Smooth muscle cell (in vitro differentiated cells): ENCODE data around the gene THSD7A. TPM values are rescaled to one million over a fixed set of nuclear protein-coding genes. Genes with fewer than 3 reads are reported as not detected.

ENCODE experiments used
- DNase-seq: peaks from one replicate; lab custom pipeline; 2025; ENCODE audit not compliant: unreplicated experiment; lab: John Stamatoyannopoulos, UW
- H2AFZ ChIP-seq: fragments of 200-600 bp; sonication (generic); 2 replicates; pipeline ENCODE4 v1.6.0; 2016; ENCODE audit warnings: antibody characterized with exemption, low read depth, mild to moderate bottlenecking
- H3F3A ChIP-seq: fragments of 200-600 bp; sonication (generic); 2 replicates; pipeline ENCODE4 v1.6.0; 2017; ENCODE audit warnings: antibody characterized with exemption, low read depth
- H3K27ac ChIP-seq: fragments of 200-600 bp; sonication (generic); 2 replicates; pipeline ENCODE4 v1.5.1; 2016; ENCODE audit warnings: low read depth, mild to moderate bottlenecking
- H3K27me3 ChIP-seq: fragments of 200-600 bp; sonication (generic); 2 replicates; pipeline ENCODE4 v1.6.1; 2016; ENCODE audit warnings: low read depth, mild to moderate bottlenecking
- H3K36me3 ChIP-seq: fragments of 200-600 bp; sonication (generic); 2 replicates; pipeline ENCODE4 v1.5.1; 2016; ENCODE audit warnings: low read depth
- H3K4me1 ChIP-seq: fragments of 200-600 bp; sonication (generic); 2 replicates; pipeline ENCODE4 v1.5.1; 2016; ENCODE audit warnings: low read depth
- H3K4me2 ChIP-seq: fragments of 200-600 bp; sonication (generic); 2 replicates; pipeline ENCODE4 v1.6.0; 2016; ENCODE audit warnings: mild to moderate bottlenecking
- H3K4me3 ChIP-seq: fragments of 200-600 bp; sonication (generic); 2 replicates; pipeline ENCODE4 v1.5.1; 2016; ENCODE audit warnings: mild to moderate bottlenecking
- H3K79me2 ChIP-seq: fragments of 200-600 bp; sonication (generic); 2 replicates; pipeline ENCODE4 v1.6.0; 2016; ENCODE audit warnings: low read depth, mild to moderate bottlenecking
- H3K9ac ChIP-seq: fragments of 200-600 bp; sonication (generic); 2 replicates; pipeline ENCODE4 v1.6.0; 2016; ENCODE audit warnings: low read depth
- H3K9me3 ChIP-seq: fragments of 200-600 bp; sonication (generic); replicated peaks from 2 replicates; pipeline ENCODE4 v1.5.1; 2016; ENCODE audit warnings: low read depth
- H4K20me1 ChIP-seq: fragments of 200-600 bp; sonication (generic); 2 replicates; pipeline ENCODE4 v1.6.0; 2016; ENCODE audit warnings: low read depth
- WGBS: methylation state at CpG from one replicate; pipeline ENCODE4 v1.1.7; 2016; ENCODE audit warnings: low lambda C conversion rate; 5-methylcytosine and 5-hydroxymethylcytosine counted together
- polyA plus RNA-seq: library from polyadenylated mRNA; unstranded; fragments of >200 nt; fragmentation: Nextera tagmentation; extraction: Ambion mirVana; gene quantifications from 2 replicates; pipeline ENCODE4 v1.2.1, GENCODE V29; 2016
- total RNA-seq: library from RNA; depleted of rRNA; stranded (reverse); fragments of >200 nt; gene quantifications from 2 replicates; pipeline ENCODE4 v1.2.3, GENCODE V29; 2014
- TF ChIP-seq, protein P1 (sequence below): fragments of 200-600 bp; sonication (generic); IDR thresholded peaks from 2 replicates; pipeline ENCODE4 v1.5.1; 2017; ENCODE audit warnings: borderline replicate concordance, mild to moderate bottlenecking, antibody characterized with exemption; ENCODE audit not compliant: insufficient read depth, poor library complexity, severe bottlenecking

The THSD7A gene
- total and polyA plus RNA-seq, 2 experiments from 2014 or later, result 1.7 to 2.7 TPM

DNA sequence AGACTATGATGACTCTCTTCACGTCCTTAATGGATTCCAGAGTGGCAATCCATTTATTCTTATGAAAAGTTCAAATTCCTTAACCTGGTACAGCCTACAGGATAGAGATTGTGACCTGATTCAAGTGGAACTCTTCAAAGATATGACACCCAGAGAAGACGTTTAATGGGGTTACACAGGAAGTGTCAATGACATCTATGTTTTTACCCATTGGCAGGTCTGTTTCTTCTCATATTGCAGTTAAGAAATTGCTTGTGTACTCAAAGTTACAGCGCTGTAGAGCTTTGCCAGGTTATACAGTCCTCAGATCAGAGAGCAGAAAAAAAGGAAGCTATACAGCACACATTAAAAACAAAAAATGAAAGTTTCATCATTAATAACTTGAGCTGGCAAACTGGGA, 367.4 kb downstream of the THSD7A start:
- H3K27me3 ChIP-seq, result no peaks in the 10 kb centered on the region
- H2AFZ ChIP-seq, result no peak overlapping the region
- H3K4me3 ChIP-seq, result no peak overlapping the region
- no peak overlapping the region for H3K4me2 ChIP-seq
- no peaks in the 10 kb centered on the region for H3K79me2 ChIP-seq
- WGBS, result 57% methylated on average over 3 of the region's 3 CpGs
- H3K27ac ChIP-seq, result no peak overlapping the region
- H3K36me3 ChIP-seq, result no peaks in the 10 kb centered on the region
- TF ChIP-seq, protein P1, sequence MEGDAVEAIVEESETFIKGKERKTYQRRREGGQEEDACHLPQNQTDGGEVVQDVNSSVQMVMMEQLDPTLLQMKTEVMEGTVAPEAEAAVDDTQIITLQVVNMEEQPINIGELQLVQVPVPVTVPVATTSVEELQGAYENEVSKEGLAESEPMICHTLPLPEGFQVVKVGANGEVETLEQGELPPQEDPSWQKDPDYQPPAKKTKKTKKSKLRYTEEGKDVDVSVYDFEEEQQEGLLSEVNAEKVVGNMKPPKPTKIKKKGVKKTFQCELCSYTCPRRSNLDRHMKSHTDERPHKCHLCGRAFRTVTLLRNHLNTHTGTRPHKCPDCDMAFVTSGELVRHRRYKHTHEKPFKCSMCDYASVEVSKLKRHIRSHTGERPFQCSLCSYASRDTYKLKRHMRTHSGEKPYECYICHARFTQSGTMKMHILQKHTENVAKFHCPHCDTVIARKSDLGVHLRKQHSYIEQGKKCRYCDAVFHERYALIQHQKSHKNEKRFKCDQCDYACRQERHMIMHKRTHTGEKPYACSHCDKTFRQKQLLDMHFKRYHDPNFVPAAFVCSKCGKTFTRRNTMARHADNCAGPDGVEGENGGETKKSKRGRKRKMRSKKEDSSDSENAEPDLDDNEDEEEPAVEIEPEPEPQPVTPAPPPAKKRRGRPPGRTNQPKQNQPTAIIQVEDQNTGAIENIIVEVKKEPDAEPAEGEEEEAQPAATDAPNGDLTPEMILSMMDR, result no peak
- H3K9me3 ChIP-seq, result no peaks in the 10 kb centered on the region
- H3K4me1 ChIP-seq, result peaks cover 8% of the 10 kb centered on the region
- no peaks in the 10 kb centered on the region for H3F3A ChIP-seq
- no peaks in the 10 kb centered on the region for H4K20me1 ChIP-seq
- no peak overlapping the region for H3K9ac ChIP-seq
- no peak for DNase-seq

DNA sequence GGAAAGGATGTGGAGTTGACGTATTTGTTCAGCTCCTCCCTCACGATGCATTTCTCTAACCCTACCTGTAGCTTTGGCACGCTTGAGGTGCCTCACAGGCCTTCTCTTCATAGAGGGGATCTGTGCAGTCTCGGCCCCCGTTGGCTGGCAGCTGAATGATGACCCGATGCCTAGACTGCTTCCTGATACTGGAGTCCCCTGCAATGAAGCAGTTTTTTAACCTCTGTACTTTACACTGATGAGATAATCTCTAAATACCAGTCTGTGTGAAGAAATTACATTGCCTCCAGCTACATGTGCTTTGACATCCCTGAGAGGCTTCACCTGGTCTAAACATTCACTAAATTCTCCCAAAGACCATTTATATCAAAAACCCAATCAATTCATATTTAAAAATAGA, 370.1 kb downstream of the THSD7A start:
- TF ChIP-seq, protein P1, result no peak
- no peaks in the 10 kb centered on the region for H3K36me3 ChIP-seq
- H3K4me3 ChIP-seq, result no peak overlapping the region
- no peak for DNase-seq
- no peaks in the 10 kb centered on the region for H3K79me2 ChIP-seq
- H3F3A ChIP-seq, result no peaks in the 10 kb centered on the region
- H2AFZ ChIP-seq, result no peak overlapping the region
- H3K4me1 ChIP-seq, result peaks cover 8% of the 10 kb centered on the region
- H4K20me1 ChIP-seq, result no peaks in the 10 kb centered on the region
- 86% methylated on average over 6 of the region's 6 CpGs for WGBS
- no peaks in the 10 kb centered on the region for H3K9me3 ChIP-seq
- H3K9ac ChIP-seq, result no peak overlapping the region
- no peaks in the 10 kb centered on the region for H3K27me3 ChIP-seq
- H3K4me2 ChIP-seq, result no peak overlapping the region
- H3K27ac ChIP-seq, result no peak overlapping the region

DNA sequence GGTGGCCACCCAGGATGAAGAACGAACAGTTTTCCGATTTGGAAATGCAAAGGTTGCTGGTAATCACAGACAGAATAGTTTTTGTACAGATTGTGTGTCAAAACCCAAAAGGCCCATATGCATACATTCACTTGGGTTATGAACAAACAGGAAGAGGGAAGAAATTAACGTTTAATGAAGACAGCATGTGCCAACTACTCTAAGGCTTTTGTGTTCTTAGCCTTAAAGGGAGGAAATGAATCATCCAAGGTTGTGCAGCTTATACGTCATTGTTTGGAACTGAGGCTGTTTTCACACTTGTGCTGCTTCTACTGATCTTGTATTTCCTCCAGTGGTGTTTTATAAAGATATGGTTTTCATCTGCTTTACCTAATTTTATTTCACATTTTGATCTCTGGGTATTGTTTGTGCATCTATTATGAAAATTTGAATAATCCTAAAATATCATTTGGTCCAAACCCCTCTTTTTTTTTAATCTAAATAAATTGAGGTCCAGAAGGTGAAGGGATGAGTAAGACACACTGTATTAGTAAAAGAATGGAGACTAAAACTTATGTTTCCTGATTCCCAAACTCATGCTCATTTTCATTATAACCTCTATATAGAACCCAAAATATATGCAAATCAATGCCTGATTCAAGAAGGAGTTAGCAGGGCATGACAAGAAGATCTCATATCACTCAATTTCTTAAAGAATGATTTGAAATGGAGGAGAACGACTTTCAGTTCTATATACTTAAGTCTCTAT, 373.1 kb downstream of the THSD7A start:
- no peak overlapping the region for H2AFZ ChIP-seq
- H3K79me2 ChIP-seq, result no peaks in the 10 kb centered on the region
- no peaks in the 10 kb centered on the region for H3K27me3 ChIP-seq
- H3K27ac ChIP-seq, result no peak overlapping the region
- TF ChIP-seq, protein P1, result no peak
- H3K4me1 ChIP-seq, result peaks cover 1% of the 10 kb centered on the region
- no peak for DNase-seq
- H3K9ac ChIP-seq, result no peak overlapping the region
- no peaks in the 10 kb centered on the region for H3K36me3 ChIP-seq
- no peaks in the 10 kb centered on the region for H3K9me3 ChIP-seq
- H3K4me2 ChIP-seq, result no peak overlapping the region
- 58% methylated on average over 5 of the region's 5 CpGs for WGBS
- H4K20me1 ChIP-seq, result no peaks in the 10 kb centered on the region
- H3K4me3 ChIP-seq, result no peak overlapping the region
- H3F3A ChIP-seq, result no peaks in the 10 kb centered on the region

DNA sequence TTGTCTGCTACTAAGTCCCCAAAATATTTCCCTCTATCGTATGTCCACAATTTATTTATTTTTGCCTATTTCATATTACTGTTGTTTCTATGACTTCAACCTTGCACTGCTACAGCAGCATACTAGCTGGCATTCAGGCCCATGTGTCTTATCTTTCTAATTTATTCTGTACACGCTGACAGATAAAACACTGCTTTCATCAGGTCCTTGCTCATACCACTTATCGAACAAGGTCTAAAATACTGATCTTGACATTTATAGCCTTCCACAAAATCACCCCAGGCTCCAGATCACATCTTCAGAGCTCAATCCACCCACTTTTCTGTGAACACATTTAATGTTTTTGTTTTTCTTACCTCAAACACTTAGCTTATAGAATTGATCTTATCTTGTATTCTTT, 374.6 kb downstream of the THSD7A start:
- peak overlapping the region; percentile 38 for H2AFZ ChIP-seq
- TF ChIP-seq, protein P1, result no peak
- H3K4me2 ChIP-seq, result no peak overlapping the region
- no peak for DNase-seq
- no peaks in the 10 kb centered on the region for H3F3A ChIP-seq
- H3K9me3 ChIP-seq, result no peaks in the 10 kb centered on the region
- H4K20me1 ChIP-seq, result no peaks in the 10 kb centered on the region
- no peaks in the 10 kb centered on the region for H3K4me1 ChIP-seq
- no peak overlapping the region for H3K9ac ChIP-seq
- H3K27me3 ChIP-seq, result no peaks in the 10 kb centered on the region
- no peak overlapping the region for H3K4me3 ChIP-seq
- H3K27ac ChIP-seq, result no peak overlapping the region
- H3K79me2 ChIP-seq, result no peaks in the 10 kb centered on the region
- 58% methylated on average over 3 of the region's 3 CpGs for WGBS
- H3K36me3 ChIP-seq, result no peaks in the 10 kb centered on the region
